CD4-positive, alpha-beta T cell (primary cell): ENCODE results near the gene CAND1. TPM values are rescaled to one million over a fixed set of nuclear protein-coding genes. Genes with fewer than 3 reads are reported as not detected.

ENCODE experiments used
- ATAC-seq: fragments of 200-7000 bp; cut with Tn5 transposase; one replicate; pipeline ENCODE4 v1.10.0; 2022; ENCODE audit warnings: mild to moderate bottlenecking; ENCODE audit not compliant: poor library complexity
- CTCF ChIA-PET: fragments of 350-600 bp; sonication (Branson Sonifier 250); formaldehyde crosslinking; loops from one replicate; lab custom pipeline; 2021; ENCODE audit warnings: antibody characterized with exemption, inconsistent platforms; lab: Charles Lee
- POLR2A ChIA-PET: fragments of 350-600 bp; sonication (Branson Sonifier 250); formaldehyde crosslinking; loops from one replicate; lab custom pipeline; 2021; ENCODE audit warnings: antibody characterized with exemption, inconsistent platforms; lab: Charles Lee
- DNase-seq, 14 experiments: peaks; one replicate each; pipeline ENCODE4 v3.0.0-alpha.2; 2013 to 2020; ENCODE audit warnings: mixed read lengths in 2 of 14
- H3K27ac ChIP-seq, 2 donors: one replicate each; pipeline versions ENCODE4 v1.5.1 to v1.7.0; 2013; ENCODE audit warnings: low read length in 2 of 2, low read depth in 1 of 2, mild to moderate bottlenecking in 1 of 2
- H3K27me3 ChIP-seq, 2 experiments: 1 replicate in 1 of 2; 2 replicates in 1 of 2; pipeline versions ENCODE4 v1.6.1 to v1.7.0; 2013; ENCODE audit warnings: low read length in 2 of 2, control low read depth in 1 of 2, mild to moderate bottlenecking in 1 of 2, moderate library complexity in 1 of 2; ENCODE audit not compliant: insufficient read depth in 2 of 2, control insufficient read depth in 1 of 2
- H3K36me3 ChIP-seq: one replicate; pipeline ENCODE4 v1.6.1; 2013; ENCODE audit warnings: low read length, control low read depth; ENCODE audit not compliant: insufficient read depth
- H3K4me1 ChIP-seq: one replicate; pipeline ENCODE4 v1.6.1; 2013; ENCODE audit warnings: low read length, control low read depth; ENCODE audit not compliant: insufficient read depth
- H3K4me3 ChIP-seq: one replicate; pipeline ENCODE4 v1.5.1; 2013; ENCODE audit warnings: mild to moderate bottlenecking, low read length, moderate library complexity
- H3K9me3 ChIP-seq, 2 experiments: 1 replicate in 1 of 2; 2 replicates in 1 of 2; pipeline versions ENCODE4 v1.6.1 to v1.7.0; 2013; ENCODE audit warnings: low read length in 2 of 2, mild to moderate bottlenecking in 2 of 2, control low read depth in 1 of 2, moderate library complexity in 1 of 2; ENCODE audit not compliant: control insufficient read depth in 1 of 2, insufficient read depth in 1 of 2
- H3K27ac Mint-ChIP-seq: one replicate; pipeline ENCODE4 v1.8.0; 2020; ENCODE audit warnings: mixed read lengths
- H3K27me3 Mint-ChIP-seq: one replicate; pipeline ENCODE4 v1.8.0; 2021; ENCODE audit warnings: mixed read lengths
- H3K36me3 Mint-ChIP-seq: one replicate; pipeline ENCODE4 v1.8.0; 2021; ENCODE audit warnings: low read depth, mixed read lengths
- H3K4me1 Mint-ChIP-seq: one replicate; pipeline ENCODE4 v1.8.0; 2021; ENCODE audit warnings: low read depth, mixed read lengths
- H3K4me3 Mint-ChIP-seq: one replicate; pipeline ENCODE4 v1.8.0; 2020; ENCODE audit warnings: mild to moderate bottlenecking, mixed read lengths
- H3K9me3 Mint-ChIP-seq: one replicate; pipeline ENCODE4 v1.8.0; 2020; ENCODE audit warnings: mixed read lengths
- intact Hi-C, 2 experiments: fragments of 100-400 bp; cut with DNase I in 1 of 2; cut with micrococcal nuclease in 1 of 2; formaldehyde crosslinking; loops; one replicate each; pipeline versions ENCODE4 v1.15.1 to v1.9.0; 2023 to 2025; cut with DNase I, micrococcal nuclease
- total RNA-seq, 174 experiments: library from RNA in 2 of 174; stranded (reverse) in 2 of 174; gene quantifications; one replicate each; pipeline ENCODE4 v1.2.3 and lab custom pipeline; 2021 to 2026
- TF ChIP-seq, protein P1 (sequence below): fragments of 200-600 bp; IDR thresholded peaks from one replicate; pipeline ENCODE4 v1.8.0; 2022; ENCODE audit warnings: antibody characterized with exemption, mild to moderate bottlenecking

The CAND1 gene
- total RNA-seq, 2 experiments from 2014 or later = 118 to 124 TPM

GRCh38 chr12:67263471-67263870, 5.7 kb upstream of the CAND1 start:
- intact Hi-C loops = loop anchor here (10.0 kb wide), 3 partner anchors 189 to 959 kb away; partner anchors contain the start of gene HELB (in 1 of the 2)
- H3K4me3 Mint-ChIP-seq = no peak overlapping the region
- H3K4me1 ChIP-seq = peaks cover 6% of the 10 kb centered on the region
- H3K27me3 ChIP-seq = no peaks in the 10 kb centered on the region
- no peaks in the 10 kb centered on the region for H3K9me3 ChIP-seq
- no peak overlapping the region for H3K4me3 ChIP-seq
- H3K9me3 Mint-ChIP-seq = no peaks in the 10 kb centered on the region
- no peak overlapping the region for H3K27ac ChIP-seq
- H3K36me3 ChIP-seq = no peaks in the 10 kb centered on the region
- H3K4me1 Mint-ChIP-seq = peaks cover 8% of the 10 kb centered on the region
- H3K36me3 Mint-ChIP-seq = peaks cover 1% of the 10 kb centered on the region
- TF ChIP-seq, protein P1, sequence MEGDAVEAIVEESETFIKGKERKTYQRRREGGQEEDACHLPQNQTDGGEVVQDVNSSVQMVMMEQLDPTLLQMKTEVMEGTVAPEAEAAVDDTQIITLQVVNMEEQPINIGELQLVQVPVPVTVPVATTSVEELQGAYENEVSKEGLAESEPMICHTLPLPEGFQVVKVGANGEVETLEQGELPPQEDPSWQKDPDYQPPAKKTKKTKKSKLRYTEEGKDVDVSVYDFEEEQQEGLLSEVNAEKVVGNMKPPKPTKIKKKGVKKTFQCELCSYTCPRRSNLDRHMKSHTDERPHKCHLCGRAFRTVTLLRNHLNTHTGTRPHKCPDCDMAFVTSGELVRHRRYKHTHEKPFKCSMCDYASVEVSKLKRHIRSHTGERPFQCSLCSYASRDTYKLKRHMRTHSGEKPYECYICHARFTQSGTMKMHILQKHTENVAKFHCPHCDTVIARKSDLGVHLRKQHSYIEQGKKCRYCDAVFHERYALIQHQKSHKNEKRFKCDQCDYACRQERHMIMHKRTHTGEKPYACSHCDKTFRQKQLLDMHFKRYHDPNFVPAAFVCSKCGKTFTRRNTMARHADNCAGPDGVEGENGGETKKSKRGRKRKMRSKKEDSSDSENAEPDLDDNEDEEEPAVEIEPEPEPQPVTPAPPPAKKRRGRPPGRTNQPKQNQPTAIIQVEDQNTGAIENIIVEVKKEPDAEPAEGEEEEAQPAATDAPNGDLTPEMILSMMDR = no peak
- no peak overlapping the region for H3K27ac Mint-ChIP-seq
- ChIA-PET CTCF (interaction anchor here (0.5 kb wide), 1 partner anchor 93 kb away, joined by 3 read pairs; no protein-coding TSS in a partner anchor), POLR2A (no interaction called here)
- ATAC-seq = no peak
- no peak for DNase-seq
- no peaks in the 10 kb centered on the region for H3K27me3 Mint-ChIP-seq

GRCh38 chr12:67268335-67268895, 743 bp upstream of the CAND1 start:
- H3K27ac Mint-ChIP-seq = peak overlapping the region; percentile 97
- TF ChIP-seq, protein P1 = no peak
- peaks cover 21% of the 10 kb centered on the region for H3K4me1 ChIP-seq
- peak overlapping the region; percentile 94 for H3K4me3 Mint-ChIP-seq
- H3K4me1 Mint-ChIP-seq = peaks cover 44% of the 10 kb centered on the region
- no peaks in the 10 kb centered on the region for H3K27me3 ChIP-seq
- ATAC-seq (peak; percentile 75), DNase-seq (peak; percentile 69 to 98 (median 77))
- intact Hi-C loops = loop anchor here (2.0 to 10.0 kb wide), 7 partner anchors 194 to 1969 kb away; partner anchors contain the start of genes CPSF6 (in 1 of the 2) and HELB (in 1 of the 2)
- no peaks in the 10 kb centered on the region for H3K27me3 Mint-ChIP-seq
- H3K4me3 ChIP-seq = peak overlapping the region; percentile 91
- ChIA-PET CTCF (interaction anchor here (1.1 kb wide), 1 partner anchor 917 kb away, joined by 3 read pairs; no protein-coding TSS in a partner anchor), POLR2A (interaction anchor here (0.6 to 3.7 kb wide), 49 partner anchors 11 to 1974 kb away, joined by 3 to 33 read pairs (median 5); partner anchors contain the start of genes CPSF6, DYRK2, HELB and LLPH)
- peaks cover 3% of the 10 kb centered on the region for H3K36me3 ChIP-seq
- H3K27ac ChIP-seq = peak overlapping the region; percentile 96 to 98
- H3K36me3 Mint-ChIP-seq = peaks cover 16% of the 10 kb centered on the region
- no peaks in the 10 kb centered on the region for H3K9me3 ChIP-seq
- H3K9me3 Mint-ChIP-seq = no peaks in the 10 kb centered on the region

DNA sequence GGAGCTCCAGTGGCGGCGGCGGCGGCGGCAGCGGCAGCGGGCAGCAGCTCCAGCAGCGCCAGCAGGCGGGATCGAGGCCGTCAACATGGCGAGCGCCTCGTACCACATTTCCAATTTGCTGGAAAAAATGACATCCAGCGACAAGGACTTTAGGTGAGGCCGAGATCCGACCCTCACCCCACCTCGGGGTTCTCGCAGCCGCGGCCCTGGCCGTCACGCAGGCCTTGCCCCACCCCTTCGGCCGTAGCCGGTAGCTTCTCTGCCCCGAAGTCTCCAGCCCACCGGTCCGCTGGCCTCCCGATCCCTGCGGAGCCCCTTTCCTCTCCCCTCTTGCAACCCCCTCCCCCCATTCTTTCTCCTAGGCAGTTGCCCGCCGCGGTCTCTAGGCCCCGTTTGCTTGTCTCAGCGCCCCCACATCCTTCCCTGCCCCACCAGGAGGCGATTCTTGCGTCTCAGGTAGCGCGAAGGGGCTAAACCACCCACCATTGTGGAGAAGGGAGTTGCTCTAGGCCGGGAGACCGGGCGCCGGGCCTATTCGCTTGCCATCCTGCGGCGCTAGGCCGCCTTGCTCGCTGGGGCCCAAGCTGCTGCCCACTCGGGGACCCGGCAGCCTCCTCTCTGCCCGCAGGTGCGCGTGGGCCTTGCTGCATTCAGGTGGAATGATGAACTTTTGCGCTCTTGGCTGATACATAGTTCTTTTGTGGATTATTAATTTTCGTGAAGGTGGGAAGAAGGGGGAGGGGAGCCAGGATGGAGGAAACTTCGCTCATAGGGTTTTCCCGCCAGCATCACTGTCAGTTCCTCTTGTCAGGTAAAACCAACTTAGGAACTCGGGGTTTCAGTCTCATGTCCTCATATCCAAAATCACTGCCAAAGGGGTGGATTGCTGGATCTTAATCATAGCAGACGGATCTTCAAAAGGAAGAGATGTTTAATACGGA, 745 bp downstream of the CAND1 start:
- Histone ChIP-seq H3K36me3 (peaks cover 3% of the 10 kb centered on the region), H3K4me3 (peak overlapping the region; percentile 91), H3K27me3 (no peaks in the 10 kb centered on the region), H3K27ac (peak overlapping the region; percentile 96 to 98), H3K9me3 (no peaks in the 10 kb centered on the region), H3K4me1 (peaks cover 24% of the 10 kb centered on the region)
- H3K9me3 Mint-ChIP-seq = no peaks in the 10 kb centered on the region
- CTCF ChIA-PET = interaction anchor here (1.1 to 1.5 kb wide), 4 partner anchors 11 to 916 kb away, joined by 3 to 4 read pairs (median 4); no protein-coding TSS in a partner anchor
- peak overlapping the region; percentile 97 for H3K27ac Mint-ChIP-seq
- no peaks in the 10 kb centered on the region for H3K27me3 Mint-ChIP-seq
- peaks cover 20% of the 10 kb centered on the region for H3K36me3 Mint-ChIP-seq
- peak; percentile 18 to 78 (median 40) for DNase-seq
- peaks cover 58% of the 10 kb centered on the region for H3K4me1 Mint-ChIP-seq
- peak overlapping the region; percentile 94 for H3K4me3 Mint-ChIP-seq
- TF ChIP-seq, protein P1 = peak; percentile 39
- POLR2A ChIA-PET = interaction anchor here (0.6 to 3.7 kb wide), 40 partner anchors 10 to 1970 kb away, joined by 3 to 33 read pairs (median 6); partner anchors contain the start of genes CPSF6, DYRK2, LLPH and MDM2
- intact Hi-C loops = loop anchor here (1.0 to 10.0 kb wide), 9 partner anchors 195 to 1967 kb away; partner anchors contain the start of genes CPSF6 (in 1 of the 2) and HELB (in 1 of the 2)
- ATAC-seq = no peak
